Upper lobe of left lung (tissue), 4 donors: ENCODE measurements around the gene DYRK1A.

Experiments
- EP300 ChIP-seq, 4 donors: sonication (generic); formaldehyde crosslinking; IDR thresholded peaks; one replicate each; pipeline ENCODE4 v1.5.1; 2017; ENCODE audit warnings: antibody characterized with exemption in 4 of 4, control low read depth in 2 of 4
- POLR2A ChIP-seq, 4 donors: fragments of 450-650 bp; IDR thresholded peaks; one replicate each; pipeline ENCODE4 v1.5.1; 2016 to 2017; ENCODE audit warnings: antibody characterized with exemption in 4 of 4, mild to moderate bottlenecking in 2 of 4
- POLR2AphosphoS5 ChIP-seq, 2 donors: sonication (generic); formaldehyde crosslinking; IDR thresholded peaks; one replicate each; pipeline ENCODE4 v1.5.1; 2017; ENCODE audit warnings: antibody characterized with exemption in 2 of 2
- TF ChIP-seq, protein P1 (sequence below), 6 experiments: fragments of 450-650 bp in 4 of 6; fragments of 200-600 bp in 2 of 6; sonication (generic) in 2 of 6; IDR thresholded peaks; one replicate each; pipeline ENCODE4 v1.5.1; 2016 to 2019; ENCODE audit warnings: antibody characterized with exemption in 6 of 6

DNA sequence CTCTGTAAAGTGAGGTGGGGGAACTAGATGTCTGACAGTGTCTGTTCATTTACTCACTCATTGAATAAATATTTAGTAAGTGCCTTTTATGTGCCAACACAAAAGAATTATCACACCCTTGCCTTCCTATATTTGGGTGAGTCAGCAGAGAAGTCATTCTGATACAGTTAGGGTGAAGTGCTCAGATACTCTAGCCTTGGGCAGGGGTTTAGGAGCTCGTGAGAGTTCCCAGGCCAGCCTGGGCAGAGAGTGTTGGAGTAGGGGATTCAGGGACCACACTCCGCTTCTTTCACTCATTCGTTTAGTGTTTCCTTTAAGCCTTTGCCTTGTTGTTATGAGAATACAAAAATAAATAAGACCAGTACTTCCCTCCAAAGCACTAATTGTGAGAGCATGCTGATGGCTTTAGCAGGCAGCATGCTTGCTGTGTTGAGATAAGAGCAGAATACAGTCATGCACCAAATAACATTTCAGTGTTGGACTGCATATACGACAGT is 83.9 kb downstream of the DYRK1A start:
- TF ChIP-seq, protein P1, sequence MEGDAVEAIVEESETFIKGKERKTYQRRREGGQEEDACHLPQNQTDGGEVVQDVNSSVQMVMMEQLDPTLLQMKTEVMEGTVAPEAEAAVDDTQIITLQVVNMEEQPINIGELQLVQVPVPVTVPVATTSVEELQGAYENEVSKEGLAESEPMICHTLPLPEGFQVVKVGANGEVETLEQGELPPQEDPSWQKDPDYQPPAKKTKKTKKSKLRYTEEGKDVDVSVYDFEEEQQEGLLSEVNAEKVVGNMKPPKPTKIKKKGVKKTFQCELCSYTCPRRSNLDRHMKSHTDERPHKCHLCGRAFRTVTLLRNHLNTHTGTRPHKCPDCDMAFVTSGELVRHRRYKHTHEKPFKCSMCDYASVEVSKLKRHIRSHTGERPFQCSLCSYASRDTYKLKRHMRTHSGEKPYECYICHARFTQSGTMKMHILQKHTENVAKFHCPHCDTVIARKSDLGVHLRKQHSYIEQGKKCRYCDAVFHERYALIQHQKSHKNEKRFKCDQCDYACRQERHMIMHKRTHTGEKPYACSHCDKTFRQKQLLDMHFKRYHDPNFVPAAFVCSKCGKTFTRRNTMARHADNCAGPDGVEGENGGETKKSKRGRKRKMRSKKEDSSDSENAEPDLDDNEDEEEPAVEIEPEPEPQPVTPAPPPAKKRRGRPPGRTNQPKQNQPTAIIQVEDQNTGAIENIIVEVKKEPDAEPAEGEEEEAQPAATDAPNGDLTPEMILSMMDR (IDR thresholded peaks at IDR 0.05): no peak
- TF ChIP-seq POLR2AphosphoS5 (IDR thresholded peaks at IDR 0.05) (no peak), EP300 (IDR thresholded peaks at IDR 0.05) (no peak), POLR2A (IDR thresholded peaks at IDR 0.05) (no peak)
